Upper lobe of right lung (tissue), 1 donor: ENCODE data around the gene CACNG4. TPM values are rescaled to one million over a fixed set of nuclear protein-coding genes. Genes with fewer than 3 reads are reported as not detected.

Source experiments
- ATAC-seq: fragments of 200-7000 bp; cut with Tn5 transposase; one replicate; pipeline ENCODE4 v1.9.1; 2020; ENCODE audit warnings: mild to moderate bottlenecking, moderate library complexity
- DNase-seq: peaks from one replicate; pipeline ENCODE4 v3.0.0-alpha.2; 2020
- H3K27ac ChIP-seq: fragments of 200-600 bp; one replicate; pipeline ENCODE4 v1.8.0; 2022
- H3K27me3 ChIP-seq: fragments of 200-600 bp; one replicate; pipeline ENCODE4 v1.8.0; 2022; ENCODE audit warnings: mild to moderate bottlenecking
- H3K36me3 ChIP-seq: fragments of 200-600 bp; one replicate; pipeline ENCODE4 v1.8.0; 2022
- H3K4me1 ChIP-seq: fragments of 200-600 bp; one replicate; pipeline ENCODE4 v1.8.0; 2022
- H3K4me3 ChIP-seq: fragments of 200-600 bp; one replicate; pipeline ENCODE4 v1.8.0; 2022; ENCODE audit warnings: mild to moderate bottlenecking
- H3K9me3 ChIP-seq: fragments of 200-600 bp; one replicate; pipeline ENCODE4 v1.8.0; 2022
- CTCF ChIP-seq: fragments of 200-600 bp; IDR thresholded peaks from one replicate; pipeline ENCODE4 v1.8.0; 2022; ENCODE audit warnings: antibody characterized with exemption
- intact Hi-C: fragments of 100-400 bp; cut with DNase I; formaldehyde crosslinking; loops from one replicate; pipeline ENCODE4 v1.11.0; 2022
- total RNA-seq: library from RNA; stranded (reverse); fragmentation: NEBNext Ultra II Directional; extraction: Animal tissue kit (Norgen Biotek cat#: 25700); gene quantifications from one replicate; pipeline ENCODE4 v1.2.1, GENCODE V29; 2021
- donor health status: DM: no; HTN: yes; CAD: no; lungs with severe emphysema.

The CACNG4 gene
- total RNA-seq, 1 donor from 2014 or later = 9.3 TPM

GRCh38 chr17:67051837-67052236, 87.3 kb downstream of the CACNG4 start:
- Histone ChIP-seq H3K27ac (no peak overlapping the region), H3K9me3 (peaks cover 10% of the 10 kb centered on the region), H3K4me1 (no peaks in the 10 kb centered on the region), H3K27me3 (no peaks in the 10 kb centered on the region), H3K36me3 (no peaks in the 10 kb centered on the region), H3K4me3 (no peak overlapping the region)
- DNase-seq (no peak), ATAC-seq (no peak)
- intact Hi-C loops = no loop called here
- no peak for TF ChIP-seq CTCF

- H3K9me3 ChIP-seq = peaks cover 10% of the 10 kb centered on the region
- no peak overlapping the region for H3K27ac ChIP-seq
- no peak for ATAC-seq
- intact Hi-C loops = no loop called here
- DNase-seq = no peak
- H3K27me3 ChIP-seq = no peaks in the 10 kb centered on the region
- H3K4me1 ChIP-seq = no peaks in the 10 kb centered on the region
- H3K4me3 ChIP-seq = no peak overlapping the region
- no peak for TF ChIP-seq CTCF
- H3K36me3 ChIP-seq = no peaks in the 10 kb centered on the region
Measured at GRCh38 chr17:67052720-67053437, 88.4 kb downstream of the CACNG4 start.

- intact Hi-C loops = no loop called here
- no peak overlapping the region for H3K27ac ChIP-seq
- no peak for TF ChIP-seq CTCF
- H3K27me3 ChIP-seq = no peaks in the 10 kb centered on the region
- no peak for DNase-seq
- no peaks in the 10 kb centered on the region for H3K36me3 ChIP-seq
- no peaks in the 10 kb centered on the region for H3K4me1 ChIP-seq
- no peak for ATAC-seq
- peaks cover 10% of the 10 kb centered on the region for H3K9me3 ChIP-seq
- no peak overlapping the region for H3K4me3 ChIP-seq
Measured at GRCh38 chr17:67053438-67054000, 89.0 kb downstream of the CACNG4 start.

- TF ChIP-seq CTCF = no peak
- DNase-seq = no peak
- ATAC-seq = no peak
- H3K4me3 ChIP-seq = no peak overlapping the region
- no peaks in the 10 kb centered on the region for H3K36me3 ChIP-seq
- no peaks in the 10 kb centered on the region for H3K4me1 ChIP-seq
- intact Hi-C loops = no loop called here
- no peaks in the 10 kb centered on the region for H3K27me3 ChIP-seq
- no peak overlapping the region for H3K27ac ChIP-seq
- peaks cover 5% of the 10 kb centered on the region for H3K9me3 ChIP-seq
Measured at GRCh38 chr17:67054011-67054591, 89.6 kb downstream of the CACNG4 start.

- no peak for DNase-seq
- intact Hi-C loops = no loop called here
- no peak overlapping the region for H3K4me3 ChIP-seq
Measured at GRCh38 chr17:67054608-67055007, 90.1 kb downstream of the CACNG4 start.

More at GRCh38 chr17:67054608-67055007, 90.1 kb downstream of the CACNG4 start:
- Histone ChIP-seq H3K4me1 (no peaks in the 10 kb centered on the region), H3K27ac (no peak overlapping the region), H3K36me3 (no peaks in the 10 kb centered on the region), H3K27me3 (no peaks in the 10 kb centered on the region), H3K9me3 (peaks cover under 1% of the 10 kb centered on the region)
- no peak for ATAC-seq
- TF ChIP-seq CTCF = no peak
